ENCODE results near the gene ATXN2L.

Gene ATXN2L

GRCh38 chr16:28879841-28880588, 57.2 kb downstream of the ATXN2L start (continued):
- TF ChIP-seq ZBTB6 (tag by site-specific recombination; IDR thresholded peaks at IDR 0.05) (peak; percentile 76; the same call in 1 of the 2 replicates), PRDM1 (tag by site-specific recombination; IDR thresholded peaks at IDR 0.05) (no peak), KLF1 (tag by site-specific recombination; IDR thresholded peaks at IDR 0.05) (peak; percentile 84), ZBTB48 (tag by site-specific recombination; IDR thresholded peaks at IDR 0.05) (peak; percentile 92), ZNF433 (tag by site-specific recombination; IDR thresholded peaks at IDR 0.05; ENCODE audit: low read depth) (no peak), KLF17 (tag by site-specific recombination; IDR thresholded peaks at IDR 0.05) (peak; percentile 90), ZNF843 (tag by site-specific recombination; IDR thresholded peaks at IDR 0.05) (no peak), ZNF580 (tag by site-specific recombination; IDR thresholded peaks at IDR 0.05) (no peak), ZBTB11 (tag by site-specific recombination; conservative IDR thresholded peaks at IDR 0.05; ENCODE audit: low read depth) (no peak), ZNF174 (tag by site-specific recombination; IDR thresholded peaks at IDR 0.05) (no peak), ZNF530 (tag by site-specific recombination; IDR thresholded peaks at IDR 0.05; ENCODE audit: low read depth) (no peak), KLF16 (tag by site-specific recombination; IDR thresholded peaks at IDR 0.05) (peak; percentile 75), ZBTB44 (tag by site-specific recombination; IDR thresholded peaks at IDR 0.05) (0 out of 2 replicates have a peak, but pooled peaks have one; percentile 3), EGR2 (tag by site-specific recombination; IDR thresholded peaks at IDR 0.05; ENCODE audit: low read depth) (peak; percentile 91), SETDB1 (IDR thresholded peaks at IDR 0.05; ENCODE audit: insufficient read length, low read length) (peak; percentile 52), ZNF341 (tag by site-specific recombination; IDR thresholded peaks at IDR 0.05; ENCODE audit: low read depth) (peak; percentile 20; the same call in 1 of the 2 replicates), ZNF629 (tag by site-specific recombination; IDR thresholded peaks at IDR 0.05) (peak; percentile 45), ZFHX2 (tag by site-specific recombination; conservative IDR thresholded peaks at IDR 0.05) (peak; percentile 71), ZNF677 (tag by site-specific recombination; IDR thresholded peaks at IDR 0.05) (no peak), ZNF398 (tag by site-specific recombination; IDR thresholded peaks at IDR 0.05) (peak; percentile 77), PRDM10 (tag by site-specific recombination; IDR thresholded peaks at IDR 0.05) (peak; percentile 52; the same call in 1 of the 2 replicates), ZBTB10 (tag by site-specific recombination; IDR thresholded peaks at IDR 0.05) (peak; percentile 16; the same call in 1 of the 2 replicates)
